SU-DHL-6 (cell line): ENCODE data around the gene WDR33.

Experiments
- H2AFZ ChIP-seq: fragments of 200-600 bp; sonication (generic); 2 replicates; pipeline ENCODE4 v1.6.1; 2014; ENCODE audit warnings: low read depth, mild to moderate bottlenecking, moderate library complexity, mixed read lengths, antibody characterized with exemption, low read length; ENCODE audit not compliant: severe bottlenecking
- H3F3A ChIP-seq: fragments of 200-600 bp; shearing (Covaris generic); 2 replicates; pipeline ENCODE4 v1.6.0; 2016; ENCODE audit warnings: antibody characterized with exemption, mild to moderate bottlenecking; ENCODE audit not compliant: insufficient read depth
- H3K27ac ChIP-seq: fragments of 200-600 bp; sonication (generic); 2 replicates; pipeline ENCODE4 v1.5.1; 2016; ENCODE audit warnings: low read depth, mild to moderate bottlenecking, low read length, moderate library complexity, mixed read lengths
- H3K27me3 ChIP-seq: fragments of 200-600 bp; sonication (generic), shearing (Covaris generic); 2 replicates; pipeline ENCODE4 v1.6.0; 2014; ENCODE audit warnings: mild to moderate bottlenecking, low read length
- H3K36me3 ChIP-seq: fragments of 200-600 bp; sonication (generic); 2 replicates; pipeline ENCODE4 v1.6.1; 2014; ENCODE audit warnings: mild to moderate bottlenecking, low read length, mixed read lengths
- H3K4me2 ChIP-seq: fragments of 300-600, 200-600 bp; shearing (Covaris generic), sonication (generic); 2 replicates; pipeline ENCODE4 v1.6.0; 2014; ENCODE audit warnings: low read length, low read depth, mild to moderate bottlenecking; ENCODE audit not compliant: poor library complexity, severe bottlenecking
- H3K4me3 ChIP-seq: fragments of 200-600 bp; sonication (generic); 2 replicates; pipeline ENCODE4 v1.5.1; 2014; ENCODE audit warnings: antibody characterized with exemption, low read length, mild to moderate bottlenecking, mixed read lengths; ENCODE audit not compliant: insufficient read depth, poor library complexity, severe bottlenecking
- H3K79me2 ChIP-seq: fragments of 200-600 bp; sonication (generic); 2 replicates; pipeline ENCODE4 v1.6.1; 2014; ENCODE audit warnings: mild to moderate bottlenecking, low read length, moderate library complexity; ENCODE audit not compliant: insufficient read depth
- H3K9ac ChIP-seq: fragments of 200-600 bp; sonication (generic); 2 replicates; pipeline ENCODE4 v1.7.0; 2014; ENCODE audit warnings: mild to moderate bottlenecking, low read length
- H3K9me2 ChIP-seq: fragments of 200-600 bp; sonication (generic); replicated peaks from 2 replicates; pipeline ENCODE4 v1.6.1; 2014; ENCODE audit warnings: low read length; ENCODE audit not compliant: insufficient read depth
- H3K9me3 ChIP-seq: fragments of 200-600 bp; sonication (generic); 2 replicates; pipeline ENCODE4 v1.6.1; 2014; ENCODE audit warnings: low read length, mixed read lengths; ENCODE audit not compliant: insufficient read depth
- H4K20me1 ChIP-seq: fragments of 200-600 bp; sonication (generic); 2 replicates; pipeline ENCODE4 v1.6.1; 2014; ENCODE audit warnings: low read depth, mild to moderate bottlenecking, antibody characterized with exemption, low read length, moderate library complexity, mixed read lengths
- EZH2phosphoT487 ChIP-seq: fragments of 200-600 bp; sonication (generic), shearing (Covaris generic); conservative IDR thresholded peaks from 2 replicates; pipeline ENCODE4 v1.6.1; 2018; ENCODE audit warnings: mild to moderate bottlenecking, antibody characterized with exemption, low read length, moderate library complexity, mixed read lengths
- TF ChIP-seq, protein P1 (sequence below): fragments of 200-600 bp; sonication (generic); IDR thresholded peaks from one replicate; pipeline ENCODE4 v1.5.1; 2017; ENCODE audit warnings: antibody characterized with exemption, mild to moderate bottlenecking, low read length, moderate library complexity; ENCODE audit not compliant: insufficient read depth, poor library complexity, severe bottlenecking

Gene WDR33

GRCh38 chr2:127664065-127664894 is 146.7 kb downstream of the WDR33 start:
- H4K20me1 ChIP-seq: no peaks in the 10 kb centered on the region
- no peak overlapping the region for H3K9ac ChIP-seq
- H3K27ac ChIP-seq: no peak overlapping the region
- no peaks in the 10 kb centered on the region for H3F3A ChIP-seq
- no peaks in the 10 kb centered on the region for H3K36me3 ChIP-seq
- no peak for TF ChIP-seq EZH2phosphoT487
- TF ChIP-seq, protein P1, sequence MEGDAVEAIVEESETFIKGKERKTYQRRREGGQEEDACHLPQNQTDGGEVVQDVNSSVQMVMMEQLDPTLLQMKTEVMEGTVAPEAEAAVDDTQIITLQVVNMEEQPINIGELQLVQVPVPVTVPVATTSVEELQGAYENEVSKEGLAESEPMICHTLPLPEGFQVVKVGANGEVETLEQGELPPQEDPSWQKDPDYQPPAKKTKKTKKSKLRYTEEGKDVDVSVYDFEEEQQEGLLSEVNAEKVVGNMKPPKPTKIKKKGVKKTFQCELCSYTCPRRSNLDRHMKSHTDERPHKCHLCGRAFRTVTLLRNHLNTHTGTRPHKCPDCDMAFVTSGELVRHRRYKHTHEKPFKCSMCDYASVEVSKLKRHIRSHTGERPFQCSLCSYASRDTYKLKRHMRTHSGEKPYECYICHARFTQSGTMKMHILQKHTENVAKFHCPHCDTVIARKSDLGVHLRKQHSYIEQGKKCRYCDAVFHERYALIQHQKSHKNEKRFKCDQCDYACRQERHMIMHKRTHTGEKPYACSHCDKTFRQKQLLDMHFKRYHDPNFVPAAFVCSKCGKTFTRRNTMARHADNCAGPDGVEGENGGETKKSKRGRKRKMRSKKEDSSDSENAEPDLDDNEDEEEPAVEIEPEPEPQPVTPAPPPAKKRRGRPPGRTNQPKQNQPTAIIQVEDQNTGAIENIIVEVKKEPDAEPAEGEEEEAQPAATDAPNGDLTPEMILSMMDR: no peak
- no peak overlapping the region for H3K4me2 ChIP-seq
- no peaks in the 10 kb centered on the region for H3K9me2 ChIP-seq
- H3K79me2 ChIP-seq: no peaks in the 10 kb centered on the region
- no peak overlapping the region for H2AFZ ChIP-seq
- no peaks in the 10 kb centered on the region for H3K9me3 ChIP-seq
- H3K4me3 ChIP-seq: no peak overlapping the region
- no peaks in the 10 kb centered on the region for H3K27me3 ChIP-seq

- Histone ChIP-seq H3K9me2 (no peaks in the 10 kb centered on the region), H3K36me3 (no peaks in the 10 kb centered on the region), H3K79me2 (no peaks in the 10 kb centered on the region), H3F3A (no peaks in the 10 kb centered on the region), H3K27ac (no peak overlapping the region), H3K9me3 (no peaks in the 10 kb centered on the region), H4K20me1 (no peaks in the 10 kb centered on the region), H3K4me2 (no peak overlapping the region), H3K27me3 (no peaks in the 10 kb centered on the region), H3K4me3 (no peak overlapping the region), H2AFZ (no peak overlapping the region), H3K9ac (no peak overlapping the region)
- no peak for TF ChIP-seq EZH2phosphoT487
- TF ChIP-seq, protein P1: no peak
These were observed 147.4 kb downstream of the WDR33 start for GRCh38 chr2:127663566-127664064.

DNA sequence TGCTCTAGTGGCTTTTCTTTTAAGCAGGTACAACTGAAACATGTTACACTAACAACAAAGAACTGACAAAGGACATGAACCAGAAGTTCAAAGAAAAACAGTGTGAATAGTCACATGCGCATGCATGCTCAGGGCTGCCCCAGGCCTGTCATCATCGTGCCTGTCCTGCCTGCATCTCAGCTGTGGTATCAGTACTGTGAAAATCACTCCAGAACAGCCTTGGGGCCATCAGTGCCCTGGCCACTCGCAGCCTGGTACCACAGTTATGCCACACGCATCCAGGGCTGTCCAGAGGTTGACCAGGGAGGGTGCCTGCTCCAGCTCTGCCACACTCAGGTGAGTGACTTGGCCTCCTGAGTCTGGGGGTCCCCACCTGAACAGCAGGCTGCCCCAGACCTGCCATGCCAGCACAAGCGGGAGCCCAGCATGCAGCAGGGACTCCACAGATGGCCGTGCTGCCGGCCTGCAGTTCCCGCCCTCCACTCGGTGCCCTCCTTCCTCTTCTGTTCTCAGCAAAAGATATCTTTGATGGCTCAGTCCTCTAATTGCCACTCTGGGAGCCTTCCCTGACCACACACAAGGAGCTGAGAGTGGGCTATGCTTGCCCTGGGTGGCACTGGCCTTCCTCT is 147.9 kb downstream of the WDR33 start:
- Histone ChIP-seq H4K20me1 (no peaks in the 10 kb centered on the region), H3K9me2 (no peaks in the 10 kb centered on the region), H3K4me3 (no peak overlapping the region), H3K79me2 (no peaks in the 10 kb centered on the region), H2AFZ (no peak overlapping the region), H3K27ac (no peak overlapping the region), H3K4me2 (no peak overlapping the region), H3K9ac (no peak overlapping the region), H3K36me3 (no peaks in the 10 kb centered on the region), H3K27me3 (no peaks in the 10 kb centered on the region), H3F3A (no peaks in the 10 kb centered on the region), H3K9me3 (no peaks in the 10 kb centered on the region)
- TF ChIP-seq, protein P1: no peak
- no peak for TF ChIP-seq EZH2phosphoT487
